ENCODE measurements around the gene SLC4A4.

Gene SLC4A4

DNA sequence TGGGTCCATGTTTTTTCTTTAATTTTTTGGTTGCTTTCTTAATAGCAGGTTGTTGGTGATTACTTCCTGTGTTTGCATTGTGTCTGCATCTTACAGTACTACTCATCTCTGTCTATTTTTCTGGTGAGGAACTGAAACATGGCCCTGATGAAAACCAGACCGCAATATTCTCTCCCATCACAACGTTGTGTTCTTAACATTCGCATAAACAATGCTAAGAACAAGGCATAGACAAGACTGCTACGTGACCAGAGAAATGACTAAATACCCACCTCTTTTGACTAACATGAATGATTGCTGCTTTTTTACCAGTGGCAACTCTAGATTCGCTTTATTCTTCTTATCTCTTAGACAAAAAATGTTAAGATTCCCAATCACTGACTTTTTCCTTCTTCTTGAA, 266.0 kb downstream of the SLC4A4 start:
- DNase-seq (ENCODE audit: low spot score), result no peak

DNA sequence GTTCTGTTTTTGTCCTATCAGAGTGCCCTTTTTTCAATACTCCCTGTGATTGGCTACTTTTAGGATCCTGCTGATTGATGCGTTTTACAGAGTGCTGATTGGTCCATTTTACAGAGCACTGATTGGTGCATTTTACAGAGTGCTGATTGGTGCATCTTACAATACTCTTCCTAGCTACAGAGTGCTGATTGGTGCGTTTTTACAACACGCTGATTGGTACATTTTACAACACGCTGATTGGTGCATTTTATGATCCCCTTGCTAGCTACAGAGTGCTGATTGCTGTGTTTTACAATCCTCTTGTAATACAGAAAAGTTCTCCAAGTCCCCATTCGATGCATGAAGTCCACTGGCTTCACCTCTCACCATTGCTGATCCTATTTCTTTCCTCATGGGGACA, 268.3 kb downstream of the SLC4A4 start:
- DNase-seq (ENCODE audit: low spot score), result no peak

DNA sequence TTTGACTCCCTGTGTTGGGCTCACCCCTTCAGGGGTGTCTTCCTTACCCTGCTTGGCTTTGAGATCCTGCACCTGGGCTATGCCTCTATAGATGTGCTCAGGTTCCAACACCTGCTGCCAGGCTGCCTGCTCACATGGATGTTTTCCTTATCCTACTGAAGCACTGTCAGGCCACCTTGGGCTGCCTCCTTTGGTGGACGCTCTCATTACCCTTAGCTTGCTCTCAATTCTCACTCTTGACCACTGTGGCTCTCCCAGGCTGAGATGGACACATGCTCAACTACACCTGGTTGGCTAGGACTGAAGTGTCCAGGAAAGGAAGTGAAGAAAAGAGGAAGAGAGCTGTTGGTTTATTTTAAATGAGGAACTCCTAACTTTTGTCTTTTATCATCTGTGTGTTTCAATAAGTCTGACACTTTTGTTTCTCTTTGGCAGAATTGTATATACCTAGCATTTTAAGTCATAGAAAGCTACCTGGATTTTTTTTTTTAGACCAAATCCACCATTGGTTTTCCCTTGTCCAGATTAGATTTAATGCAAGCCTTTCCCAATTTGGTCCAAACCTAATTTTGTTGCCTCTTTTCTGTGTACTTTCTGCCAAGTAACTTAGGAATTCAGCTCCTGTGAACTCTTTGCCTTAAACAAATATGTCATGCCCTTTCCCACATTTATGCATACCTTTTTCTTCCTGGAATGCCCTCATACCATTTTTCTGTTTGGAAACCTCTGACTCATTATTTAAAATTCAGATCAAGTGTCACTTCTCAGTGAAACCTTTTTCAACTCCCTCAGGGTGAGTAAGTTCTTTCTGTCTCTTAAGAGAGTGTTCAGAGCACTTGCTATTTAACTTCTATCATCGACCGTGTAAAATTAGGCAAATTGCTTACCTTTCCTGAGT, 269.2 kb downstream of the SLC4A4 start:
- no peak for DNase-seq (ENCODE audit: low spot score)

DNA sequence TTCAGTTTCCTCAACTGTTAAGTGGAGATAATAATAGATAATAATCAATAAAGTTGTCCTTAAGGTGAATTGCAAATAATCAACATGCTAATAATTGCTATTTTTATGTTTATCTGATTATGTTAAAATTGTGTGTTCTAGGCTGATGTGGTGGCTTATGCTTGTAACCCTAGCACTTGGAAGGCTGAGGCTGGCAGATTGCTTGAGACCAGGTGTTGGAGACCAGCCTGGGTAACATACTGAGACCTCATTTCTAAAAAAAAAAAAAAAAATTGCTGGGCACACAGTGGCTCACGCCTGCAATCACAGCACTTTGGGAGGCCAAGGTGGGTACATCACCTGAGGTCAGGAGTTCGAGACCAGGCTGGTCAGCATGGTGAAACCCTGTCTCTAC, 269.9 kb downstream of the SLC4A4 start:
- DNase-seq (ENCODE audit: low spot score), result no peak

DNA sequence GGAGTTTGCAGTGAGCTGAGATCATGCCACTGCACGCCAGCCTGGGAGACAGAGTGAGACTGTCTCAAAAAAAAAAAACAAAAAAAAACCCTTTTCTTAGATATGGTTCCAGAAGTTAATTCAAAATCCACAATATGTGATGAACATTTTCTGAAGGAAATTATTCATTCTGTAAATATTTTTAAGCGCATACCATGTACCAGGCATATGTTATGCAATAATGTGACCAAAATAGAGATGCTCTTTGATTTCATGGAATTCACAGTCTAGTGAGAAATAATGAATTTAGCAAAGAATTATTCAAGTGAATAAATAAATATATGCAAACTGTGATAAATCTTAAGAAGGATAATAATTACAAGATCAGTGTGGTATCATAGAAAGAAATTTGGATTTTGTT, 270.3 kb downstream of the SLC4A4 start:
- DNase-seq (ENCODE audit: low spot score), result no peak

DNA sequence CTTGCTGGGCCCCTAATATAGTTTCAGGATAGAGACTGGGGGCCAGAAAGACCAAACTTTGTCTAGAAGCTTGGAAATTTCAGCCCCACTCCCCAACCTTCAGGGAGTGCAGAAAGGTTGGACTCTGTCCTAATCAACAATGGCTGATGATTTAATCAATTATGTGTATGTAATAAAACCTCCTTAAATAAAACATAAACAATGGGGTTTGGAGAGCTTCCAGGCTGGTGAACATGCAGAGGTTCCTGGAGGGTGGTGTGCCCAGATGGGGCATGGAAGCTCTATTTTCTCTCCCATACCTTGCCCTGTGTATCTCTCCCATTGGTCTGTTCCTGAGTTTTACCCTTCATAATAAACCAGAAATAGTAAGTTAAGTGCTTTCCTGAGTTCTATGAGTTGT, 270.8 kb downstream of the SLC4A4 start:
- no peak for DNase-seq (ENCODE audit: low spot score)

DNA sequence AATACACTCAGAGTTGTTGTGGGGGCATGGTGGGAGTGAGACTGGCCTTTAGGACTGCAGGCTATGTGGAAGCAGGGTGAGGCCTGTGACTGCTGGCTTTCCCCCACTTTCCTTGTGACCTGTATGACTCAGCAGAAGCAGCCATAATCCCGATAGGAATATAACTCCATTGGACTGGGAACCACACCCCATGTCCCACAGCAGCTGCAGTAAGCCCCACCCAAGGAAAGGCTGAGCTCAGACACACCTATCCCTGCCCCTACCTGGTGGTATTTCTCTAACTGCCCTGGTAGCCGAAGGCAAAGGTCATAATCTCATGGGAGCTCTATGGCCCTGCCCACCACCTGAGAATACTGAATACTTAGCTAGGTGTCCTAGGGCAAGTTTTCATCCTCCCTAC, 275.8 kb downstream of the SLC4A4 start:
- DNase-seq (ENCODE audit: low spot score), result no peak

DNA sequence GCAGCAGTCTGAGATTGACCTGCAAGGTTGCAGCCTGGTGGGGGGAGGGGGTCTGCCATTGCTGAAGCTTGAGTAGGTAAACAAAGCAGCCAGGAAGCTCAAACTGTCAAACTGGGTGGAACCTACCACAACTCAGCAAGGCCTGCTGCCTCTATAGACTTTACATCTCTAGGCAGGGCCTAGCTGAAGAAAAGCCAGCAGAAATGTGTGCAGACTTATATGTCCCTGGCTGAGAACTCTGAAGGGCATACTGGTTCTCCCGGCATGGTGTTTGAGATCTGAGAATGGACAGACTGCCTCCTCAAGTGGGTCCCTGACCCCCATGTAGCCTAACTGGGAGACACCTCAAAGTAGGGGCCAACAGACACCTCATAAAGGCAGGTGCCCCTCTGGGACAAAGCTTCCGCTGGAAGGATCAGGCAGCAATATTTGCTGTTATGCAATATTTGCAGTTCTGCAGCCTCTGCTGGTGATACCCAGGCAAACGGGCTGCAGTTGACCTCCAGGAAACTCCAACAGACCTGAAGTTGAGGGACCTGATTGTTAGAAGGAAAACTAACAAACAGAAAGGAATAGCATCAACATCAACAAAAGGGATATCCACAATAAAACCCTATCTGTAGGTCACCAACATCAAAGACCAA, 277.5 kb downstream of the SLC4A4 start:
- no peak for DNase-seq (ENCODE audit: low spot score)

Measured in CD4-positive, alpha-beta T cell treated with Interleukin-6 at 100 ng/mL for 8 hours (primary cell).